Cardiac muscle cell (in vitro differentiated cells and primary cell): ENCODE data around the gene EEPD1. TPM values are rescaled to one million over a fixed set of nuclear protein-coding genes. Genes with fewer than 3 reads are reported as not detected.

ENCODE experiments used
- DNase-seq, 2 donors: peaks; one replicate each; pipeline versions ENCODE4 v3.0.0 to v3.0.0-alpha.2; 2010 to 2017; ENCODE audit warnings: low read depth in 1 of 2, low spot score in 1 of 2
- H3K27ac ChIP-seq: fragments of 200-600 bp; sonication (generic); 2 replicates; pipeline ENCODE4 v1.5.1; 2016
- H3K27me3 ChIP-seq: fragments of 200-600 bp; sonication (generic); 2 replicates; pipeline ENCODE4 v1.6.0; 2016; ENCODE audit warnings: control low read depth
- H3K36me3 ChIP-seq: fragments of 200-600 bp; sonication (generic); 2 replicates; pipeline ENCODE4 v1.5.1; 2016; ENCODE audit warnings: control low read depth
- H3K4me1 ChIP-seq: fragments of 200-600 bp; sonication (generic); 2 replicates; pipeline ENCODE4 v1.8.1; 2017; ENCODE audit warnings: low read depth, mild to moderate bottlenecking, mixed run types
- H3K4me3 ChIP-seq: fragments of 200-600 bp; sonication (generic); 2 replicates; pipeline ENCODE4 v1.5.1; 2016; ENCODE audit warnings: mild to moderate bottlenecking
- H3K9me3 ChIP-seq: fragments of 200-600 bp; sonication (generic); 2 replicates; pipeline ENCODE4 v1.5.1; 2017; ENCODE audit warnings: low read depth, mild to moderate bottlenecking, control low read depth
- polyA plus RNA-seq: library from polyadenylated mRNA; unstranded; fragments of >200 nt; fragmentation: Nextera tagmentation; extraction: Ambion mirVana; gene quantifications from 2 replicates; pipeline ENCODE4 v1.2.1, GENCODE V29; 2016
- total RNA-seq: library from RNA; depleted of rRNA; stranded (reverse); fragments of >200 nt; gene quantifications from 2 replicates; pipeline ENCODE4 v1.2.3, GENCODE V29; 2016
- TF ChIP-seq, protein P1 (sequence below): IDR thresholded peaks from 2 replicates; pipeline ENCODE4 v1.5.1; 2012; ENCODE audit warnings: low read depth, mild to moderate bottlenecking, low read length

The EEPD1 gene
- total and polyA plus RNA-seq, 2 experiments from 2014 or later: 4.8 to 11.9 TPM

DNA sequence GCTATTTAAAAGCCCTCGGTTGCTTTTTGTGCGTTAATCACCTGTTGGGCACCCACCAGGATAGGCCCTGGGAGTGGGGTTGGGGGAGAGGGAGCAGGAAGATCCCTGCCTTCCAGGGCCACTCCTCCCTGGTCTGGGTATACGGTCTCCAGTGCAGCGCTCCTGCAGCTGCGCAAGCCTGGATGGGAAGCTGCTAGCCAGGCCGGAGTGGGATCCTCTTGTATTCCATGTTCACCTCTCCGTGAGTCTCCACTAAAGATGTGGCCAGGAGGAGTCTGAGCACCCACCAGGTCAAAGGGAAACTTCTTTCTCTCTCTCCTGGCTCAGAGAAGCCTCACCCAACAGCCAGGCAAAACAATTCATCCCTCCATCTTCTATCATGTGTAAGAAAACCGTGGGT, 157.8 kb downstream of the EEPD1 start:
- Histone ChIP-seq H3K36me3 (no peaks in the 10 kb centered on the region), H3K4me3 (no peak overlapping the region), H3K27ac (no peak overlapping the region), H3K4me1 (no peaks in the 10 kb centered on the region), H3K27me3 (no peaks in the 10 kb centered on the region), H3K9me3 (no peaks in the 10 kb centered on the region)
- DNase-seq: no peak
- TF ChIP-seq, protein P1, sequence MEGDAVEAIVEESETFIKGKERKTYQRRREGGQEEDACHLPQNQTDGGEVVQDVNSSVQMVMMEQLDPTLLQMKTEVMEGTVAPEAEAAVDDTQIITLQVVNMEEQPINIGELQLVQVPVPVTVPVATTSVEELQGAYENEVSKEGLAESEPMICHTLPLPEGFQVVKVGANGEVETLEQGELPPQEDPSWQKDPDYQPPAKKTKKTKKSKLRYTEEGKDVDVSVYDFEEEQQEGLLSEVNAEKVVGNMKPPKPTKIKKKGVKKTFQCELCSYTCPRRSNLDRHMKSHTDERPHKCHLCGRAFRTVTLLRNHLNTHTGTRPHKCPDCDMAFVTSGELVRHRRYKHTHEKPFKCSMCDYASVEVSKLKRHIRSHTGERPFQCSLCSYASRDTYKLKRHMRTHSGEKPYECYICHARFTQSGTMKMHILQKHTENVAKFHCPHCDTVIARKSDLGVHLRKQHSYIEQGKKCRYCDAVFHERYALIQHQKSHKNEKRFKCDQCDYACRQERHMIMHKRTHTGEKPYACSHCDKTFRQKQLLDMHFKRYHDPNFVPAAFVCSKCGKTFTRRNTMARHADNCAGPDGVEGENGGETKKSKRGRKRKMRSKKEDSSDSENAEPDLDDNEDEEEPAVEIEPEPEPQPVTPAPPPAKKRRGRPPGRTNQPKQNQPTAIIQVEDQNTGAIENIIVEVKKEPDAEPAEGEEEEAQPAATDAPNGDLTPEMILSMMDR: no peak

- Histone ChIP-seq H3K27me3 (no peaks in the 10 kb centered on the region), H3K9me3 (no peaks in the 10 kb centered on the region), H3K27ac (no peak overlapping the region), H3K4me3 (no peak overlapping the region), H3K36me3 (no peaks in the 10 kb centered on the region), H3K4me1 (no peaks in the 10 kb centered on the region)
- TF ChIP-seq, protein P1: no peak
- no peak for DNase-seq
Observed at GRCh38 chr7:36311539-36311938, 158.5 kb downstream of the EEPD1 start.

DNA sequence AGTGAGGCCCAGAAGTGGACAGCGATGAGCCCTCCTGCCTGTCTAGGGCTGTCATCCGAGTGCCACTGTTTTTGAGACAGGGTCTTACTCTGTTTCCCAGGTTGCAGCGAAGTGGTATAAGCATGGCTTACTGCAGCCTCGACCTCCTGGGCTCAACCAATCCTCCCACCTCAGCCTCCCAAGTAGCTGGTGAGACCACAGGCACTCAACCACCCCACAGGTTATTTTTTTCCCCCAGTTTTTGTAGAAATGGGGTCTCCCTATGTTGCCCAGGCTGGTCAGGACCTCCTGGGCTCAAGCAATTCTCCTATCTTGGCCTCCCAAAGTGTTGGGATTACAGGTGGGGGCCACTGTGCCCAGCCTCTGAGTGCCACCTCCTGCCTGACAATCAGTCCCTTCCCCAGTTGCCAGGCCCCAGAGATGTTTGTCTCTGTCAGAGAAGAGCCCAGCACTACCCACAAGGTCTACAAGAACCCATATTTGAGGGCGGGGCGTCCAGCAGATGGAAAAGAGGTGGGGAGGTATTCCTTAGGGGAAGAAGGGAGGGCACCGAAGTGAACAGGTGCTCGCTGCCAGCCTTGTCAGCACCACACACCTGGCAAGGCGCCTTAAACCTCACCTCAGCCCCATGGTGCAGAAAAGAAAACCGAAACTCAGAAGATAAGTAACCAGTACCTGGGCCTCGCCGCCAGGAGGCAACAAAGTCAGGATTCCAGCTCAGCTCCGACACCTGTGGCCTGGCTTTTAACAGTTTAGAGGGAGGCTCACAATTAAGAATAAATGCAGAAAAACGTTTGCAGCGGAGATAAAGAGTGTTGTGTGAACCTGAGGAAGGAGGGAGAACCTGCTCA, 159.2 kb downstream of the EEPD1 start:
- peak in 1 of 2 donors; percentile 52 for DNase-seq
- H3K9me3 ChIP-seq: no peaks in the 10 kb centered on the region
- H3K4me1 ChIP-seq: no peaks in the 10 kb centered on the region
- no peaks in the 10 kb centered on the region for H3K27me3 ChIP-seq
- no peak overlapping the region for H3K27ac ChIP-seq
- TF ChIP-seq, protein P1: peak; percentile 14
- H3K4me3 ChIP-seq: no peak overlapping the region
- no peaks in the 10 kb centered on the region for H3K36me3 ChIP-seq

DNA sequence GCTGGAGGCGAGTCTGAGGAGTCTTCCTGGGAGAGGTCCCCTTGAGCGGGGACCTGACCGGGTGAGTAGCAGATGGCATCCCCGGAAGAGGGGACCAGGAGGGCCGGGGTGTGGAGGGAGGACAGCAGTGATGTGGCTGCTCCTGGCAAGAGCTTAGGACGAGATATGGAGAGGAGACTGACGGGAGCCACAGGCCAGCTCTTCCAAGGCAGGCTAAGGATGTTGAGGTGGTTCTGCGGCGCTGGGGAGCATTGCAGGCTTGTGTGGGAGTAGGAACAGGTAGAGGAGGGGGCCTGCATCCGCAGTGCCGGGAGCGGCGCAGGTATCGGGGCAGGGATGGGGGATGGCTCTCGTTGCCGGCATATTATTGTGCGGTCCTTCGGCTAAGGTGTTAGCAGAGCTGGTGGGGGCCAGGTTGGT, 159.9 kb downstream of the EEPD1 start:
- no peaks in the 10 kb centered on the region for H3K36me3 ChIP-seq
- DNase-seq: no peak

GRCh38 chr7:36313607-36314006, 160.6 kb downstream of the EEPD1 start:
- Histone ChIP-seq H3K27me3 (no peaks in the 10 kb centered on the region), H3K4me1 (no peaks in the 10 kb centered on the region), H3K4me3 (no peak overlapping the region), H3K27ac (no peak overlapping the region), H3K36me3 (no peaks in the 10 kb centered on the region), H3K9me3 (no peaks in the 10 kb centered on the region)
- no peak for DNase-seq
- TF ChIP-seq, protein P1: no peak

More for the DNA sequence above, 159.9 kb downstream of the EEPD1 start:
- H3K27me3 ChIP-seq: no peaks in the 10 kb centered on the region
- H3K4me3 ChIP-seq: no peak overlapping the region
- no peak overlapping the region for H3K27ac ChIP-seq
- H3K9me3 ChIP-seq: no peaks in the 10 kb centered on the region
- H3K4me1 ChIP-seq: no peaks in the 10 kb centered on the region
- TF ChIP-seq, protein P1: no peak
